A549 (cell line): Measurements from ENCODE around the gene SCART1.

Experiments used
- EP300 ChIP-seq, 2 experiments: fragments of >200 bp; sonication (Bioruptor Twin); formaldehyde crosslinking; IDR thresholded peaks; 2 replicates in 1 of 2; 3 replicates in 1 of 2; pipeline ENCODE4 v1.6.1; 2016 to 2017
- HOXB5 ChIP-seq: fragments of 250-450 bp; sonication (Bioruptor Pico); IDR thresholded peaks from 2 replicates; pipeline ENCODE4 v1.5.0; 2020; ENCODE audit warnings: mild to moderate bottlenecking, moderate library complexity
- SREBF2 ChIP-seq: fragments of 450-650 bp; IDR thresholded peaks from 2 replicates; pipeline ENCODE4 v1.6.1; 2014; ENCODE audit warnings: mild to moderate bottlenecking, moderate library complexity
- TF ChIP-seq, protein P1 (sequence below): fragments of 200-600 bp; sonication (generic); IDR thresholded peaks from 2 replicates; pipeline ENCODE4 v1.6.1; 2016; ENCODE audit warnings: antibody characterized with exemption, mild to moderate bottlenecking, moderate library complexity

DNA sequence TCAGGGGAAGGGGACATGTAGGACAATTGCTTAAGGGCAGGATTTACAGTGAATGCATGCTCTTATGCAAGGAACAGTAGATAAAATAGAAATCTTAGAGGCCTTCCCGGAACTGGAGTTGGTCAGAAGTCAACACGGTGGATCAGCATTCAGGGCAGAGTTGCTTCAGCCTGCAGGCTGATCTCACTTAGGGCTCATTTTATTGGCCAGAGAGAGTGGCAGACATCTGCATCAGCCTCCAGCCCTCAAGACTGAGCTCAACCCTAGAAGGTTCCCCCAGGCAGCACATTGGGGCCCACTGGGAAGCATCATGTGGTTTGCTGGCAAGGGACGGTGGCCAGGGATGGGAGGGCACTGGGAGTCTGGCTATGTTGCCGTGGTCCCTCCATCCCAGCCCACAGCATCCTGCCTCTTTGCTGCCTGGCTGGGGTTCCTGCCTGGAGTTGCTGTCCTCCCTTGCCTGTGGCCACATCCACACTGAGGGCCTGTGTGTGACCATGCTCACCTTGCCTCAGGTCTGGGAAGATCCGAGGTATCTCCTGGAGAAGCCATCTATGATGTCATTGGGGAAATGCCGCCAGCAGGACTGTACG, 13.0 kb downstream of the SCART1 start:
- TF ChIP-seq, protein P1, sequence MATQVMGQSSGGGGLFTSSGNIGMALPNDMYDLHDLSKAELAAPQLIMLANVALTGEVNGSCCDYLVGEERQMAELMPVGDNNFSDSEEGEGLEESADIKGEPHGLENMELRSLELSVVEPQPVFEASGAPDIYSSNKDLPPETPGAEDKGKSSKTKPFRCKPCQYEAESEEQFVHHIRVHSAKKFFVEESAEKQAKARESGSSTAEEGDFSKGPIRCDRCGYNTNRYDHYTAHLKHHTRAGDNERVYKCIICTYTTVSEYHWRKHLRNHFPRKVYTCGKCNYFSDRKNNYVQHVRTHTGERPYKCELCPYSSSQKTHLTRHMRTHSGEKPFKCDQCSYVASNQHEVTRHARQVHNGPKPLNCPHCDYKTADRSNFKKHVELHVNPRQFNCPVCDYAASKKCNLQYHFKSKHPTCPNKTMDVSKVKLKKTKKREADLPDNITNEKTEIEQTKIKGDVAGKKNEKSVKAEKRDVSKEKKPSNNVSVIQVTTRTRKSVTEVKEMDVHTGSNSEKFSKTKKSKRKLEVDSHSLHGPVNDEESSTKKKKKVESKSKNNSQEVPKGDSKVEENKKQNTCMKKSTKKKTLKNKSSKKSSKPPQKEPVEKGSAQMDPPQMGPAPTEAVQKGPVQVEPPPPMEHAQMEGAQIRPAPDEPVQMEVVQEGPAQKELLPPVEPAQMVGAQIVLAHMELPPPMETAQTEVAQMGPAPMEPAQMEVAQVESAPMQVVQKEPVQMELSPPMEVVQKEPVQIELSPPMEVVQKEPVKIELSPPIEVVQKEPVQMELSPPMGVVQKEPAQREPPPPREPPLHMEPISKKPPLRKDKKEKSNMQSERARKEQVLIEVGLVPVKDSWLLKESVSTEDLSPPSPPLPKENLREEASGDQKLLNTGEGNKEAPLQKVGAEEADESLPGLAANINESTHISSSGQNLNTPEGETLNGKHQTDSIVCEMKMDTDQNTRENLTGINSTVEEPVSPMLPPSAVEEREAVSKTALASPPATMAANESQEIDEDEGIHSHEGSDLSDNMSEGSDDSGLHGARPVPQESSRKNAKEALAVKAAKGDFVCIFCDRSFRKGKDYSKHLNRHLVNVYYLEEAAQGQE: no peak
- no peak for TF ChIP-seq HOXB5 (CRISPR knock-in tag)
- no peak for TF ChIP-seq EP300 (IDR thresholded peaks at IDR 0.05)
- no peak for TF ChIP-seq SREBF2
